ENCODE measurements around the gene TMEM94. TPM values are rescaled to one million over a fixed set of nuclear protein-coding genes. Genes with fewer than 3 reads are reported as not detected.

TMEM94 gene
- total RNA-seq, 1 donor from 2014 or later: 197 TPM

GRCh38 chr17:75504347-75505151 is 48.1 kb downstream of the TMEM94 start:
- peak; percentile 68 for TF ChIP-seq CTCF (IDR thresholded peaks at IDR 0.05; ENCODE audit: unreplicated experiment)
- peaks cover 6% of the 10 kb centered on the region for H3K36me3 Mint-ChIP-seq (ENCODE audit: insufficient read depth)

GRCh38 chr17:75505152-75505409 is 48.6 kb downstream of the TMEM94 start:
- Mint-ChIP-seq H3K27me3 (no peaks in the 10 kb centered on the region), H3K4me3 (ENCODE audit: low read depth) (no peak overlapping the region), H3K9me3 (ENCODE audit: low read depth) (no peaks in the 10 kb centered on the region), H3K36me3 (ENCODE audit: insufficient read depth) (peaks cover 6% of the 10 kb centered on the region), H3K27ac (no peak overlapping the region), H3K4me1 (ENCODE audit: low read depth) (no peaks in the 10 kb centered on the region)
- DNase-seq (ENCODE audit: low spot score, unreplicated experiment): no peak
- no peak for TF ChIP-seq CTCF (IDR thresholded peaks at IDR 0.05; ENCODE audit: unreplicated experiment)

More at GRCh38 chr17:75504347-75505151, 48.1 kb downstream of the TMEM94 start:
- Mint-ChIP-seq H3K4me3 (ENCODE audit: low read depth) (no peak overlapping the region), H3K27ac (no peak overlapping the region), H3K27me3 (no peaks in the 10 kb centered on the region), H3K4me1 (ENCODE audit: low read depth) (no peaks in the 10 kb centered on the region), H3K9me3 (ENCODE audit: low read depth) (no peaks in the 10 kb centered on the region)
- no peak for DNase-seq (ENCODE audit: low spot score, unreplicated experiment)

GRCh38 chr17:75505640-75506039 is 49.2 kb downstream of the TMEM94 start:
- Mint-ChIP-seq H3K4me3 (ENCODE audit: low read depth) (no peak overlapping the region), H3K9me3 (ENCODE audit: low read depth) (no peaks in the 10 kb centered on the region), H3K4me1 (ENCODE audit: low read depth) (no peaks in the 10 kb centered on the region), H3K27me3 (no peaks in the 10 kb centered on the region), H3K27ac (no peak overlapping the region), H3K36me3 (ENCODE audit: insufficient read depth) (peaks cover 6% of the 10 kb centered on the region)
- no peak for TF ChIP-seq CTCF (IDR thresholded peaks at IDR 0.05; ENCODE audit: unreplicated experiment)
- DNase-seq (ENCODE audit: low spot score, unreplicated experiment): no peak

- no peak overlapping the region for H3K4me3 Mint-ChIP-seq (ENCODE audit: low read depth)
These were observed 49.7 kb downstream of the TMEM94 start for GRCh38 chr17:75506134-75506533.

GRCh38 chr17:75506888-75507287 is 50.5 kb downstream of the TMEM94 start:
- no peak for DNase-seq (ENCODE audit: low spot score, unreplicated experiment)
- Mint-ChIP-seq H3K4me1 (ENCODE audit: low read depth) (no peaks in the 10 kb centered on the region), H3K36me3 (ENCODE audit: insufficient read depth) (peaks cover 6% of the 10 kb centered on the region), H3K4me3 (ENCODE audit: low read depth) (no peak overlapping the region), H3K9me3 (ENCODE audit: low read depth) (no peaks in the 10 kb centered on the region), H3K27me3 (no peaks in the 10 kb centered on the region), H3K27ac (no peak overlapping the region)
- TF ChIP-seq CTCF (IDR thresholded peaks at IDR 0.05; ENCODE audit: unreplicated experiment): no peak

More at GRCh38 chr17:75506134-75506533, 49.7 kb downstream of the TMEM94 start:
- TF ChIP-seq CTCF (IDR thresholded peaks at IDR 0.05; ENCODE audit: unreplicated experiment): no peak
- Mint-ChIP-seq H3K4me1 (ENCODE audit: low read depth) (no peaks in the 10 kb centered on the region), H3K9me3 (ENCODE audit: low read depth) (no peaks in the 10 kb centered on the region), H3K36me3 (ENCODE audit: insufficient read depth) (peaks cover 6% of the 10 kb centered on the region), H3K27me3 (no peaks in the 10 kb centered on the region), H3K27ac (no peak overlapping the region)
- no peak for DNase-seq (ENCODE audit: low spot score, unreplicated experiment)
